ENCODE results near the gene KCNIP3. TPM values are rescaled to one million over a fixed set of nuclear protein-coding genes. Genes with fewer than 3 reads are reported as not detected.

The KCNIP3 gene
- polyA plus RNA-seq, 3 donors from 2014 or later = not detected

Other genes with a start within 250 kb of the KCNIP3 start
- 10 to 100 TPM; 26.9 to 35.0 (median 30.5) TPM for gene MRPS5, start 175.5 kb upstream of the KCNIP3 start, polyA plus RNA-seq
- gene ZNF514, start 137.5 kb upstream of the KCNIP3 start, polyA plus RNA-seq = 1 to 10 TPM; 2.5 to 8.4 (median 5.1) TPM
- gene ZNF2, start 131.5 kb upstream of the KCNIP3 start, polyA plus RNA-seq = 1 to 10 TPM in 2 of 3 donors, not detected in 1; 1.2 to 3.8 TPM
- 1 to 10 TPM in 1 of 3 donors, under 1 TPM in 1, not detected in 1; 0.68 to 1.9 TPM for gene ZNF892, start 89.8 kb upstream of the KCNIP3 start, polyA plus RNA-seq
- gene PROM2, start 22.9 kb upstream of the KCNIP3 start, polyA plus RNA-seq = not detected
- 10 to 100 TPM; 12.6 to 24.3 (median 15.1) TPM for gene FAHD2A, start 105.4 kb downstream of the KCNIP3 start, polyA plus RNA-seq
- gene TRIM43B, start 187.4 kb downstream of the KCNIP3 start, polyA plus RNA-seq = not detected